T47D (cell line): ENCODE data around the gene KCNJ8.
A peak's percentile ranks its signal among the peaks of the same experiment; 100 is the strongest.
"Not testable (repeated sequence)": the region's sequence is repeated elsewhere in the genome, so short reads cannot be mapped to it uniquely, and the experiment has no call there.

Experiments used
- DNase-seq, 2 experiments: peaks; one replicate each; pipeline versions ENCODE4 v3.0.0 to v3.0.0-alpha.2; 2011 to 2012; ENCODE audit warnings: low read depth in 1 of 2, low spot score in 1 of 2
- JUND ChIP-seq: IDR thresholded peaks from 2 replicates; pipeline ENCODE4 v1.6.1; 2012; ENCODE audit warnings: low read depth
- in situ Hi-C: cut with HindIII; loops from 2 replicates; pipeline ENCODE4 v1.10.0; 2016; ENCODE audit warnings: low sequenced_read_pairs, low pct_unique_long_range_greater_than_20kb

The KCNJ8 gene

DNA sequence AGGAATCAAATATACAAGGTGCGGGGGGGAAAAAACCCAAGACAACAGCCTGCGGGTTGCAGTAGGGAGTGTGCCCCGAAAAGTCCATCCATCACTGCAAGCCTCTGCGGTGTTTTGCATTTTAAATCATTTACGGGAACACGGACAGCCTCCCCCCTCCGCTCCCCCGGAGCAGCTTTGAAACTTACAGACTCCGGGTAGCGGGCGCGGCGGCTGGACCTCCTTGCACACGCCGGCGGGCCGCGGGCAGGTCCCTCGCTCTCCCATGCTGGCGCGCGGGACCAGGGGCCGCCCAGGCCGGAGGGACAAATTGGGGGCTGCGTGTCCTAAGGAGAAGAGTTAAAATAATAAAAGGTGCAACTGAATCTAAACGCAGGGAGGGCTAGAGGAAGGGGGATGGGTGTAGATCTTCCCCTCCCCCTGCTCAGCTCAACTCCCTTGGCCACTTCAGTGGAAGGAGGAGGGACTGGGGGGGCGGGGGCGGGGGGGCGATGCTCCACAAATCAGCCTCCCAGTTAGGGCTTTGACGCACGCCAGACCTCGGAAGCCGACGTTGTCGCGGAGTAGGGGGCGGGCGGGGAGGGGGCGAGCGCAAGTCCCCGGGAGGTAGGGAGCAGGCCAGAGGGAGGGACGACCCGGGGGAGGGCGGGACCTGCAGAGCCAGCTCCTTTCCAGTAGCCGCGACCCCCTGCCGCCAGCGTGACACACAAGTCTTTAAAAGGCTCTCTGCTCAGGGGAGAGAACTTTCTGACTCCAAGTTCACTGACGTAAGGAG lies at the start of gene KCNJ8:
Gene KCNJ8 (minus strand): TSS at position 349 of the 775 bp plus-strand sequence. CDS start 1,090 bp downstream, outside the sequence.
- DNase-seq = no peak
- in situ Hi-C loops = no loop called here

DNA sequence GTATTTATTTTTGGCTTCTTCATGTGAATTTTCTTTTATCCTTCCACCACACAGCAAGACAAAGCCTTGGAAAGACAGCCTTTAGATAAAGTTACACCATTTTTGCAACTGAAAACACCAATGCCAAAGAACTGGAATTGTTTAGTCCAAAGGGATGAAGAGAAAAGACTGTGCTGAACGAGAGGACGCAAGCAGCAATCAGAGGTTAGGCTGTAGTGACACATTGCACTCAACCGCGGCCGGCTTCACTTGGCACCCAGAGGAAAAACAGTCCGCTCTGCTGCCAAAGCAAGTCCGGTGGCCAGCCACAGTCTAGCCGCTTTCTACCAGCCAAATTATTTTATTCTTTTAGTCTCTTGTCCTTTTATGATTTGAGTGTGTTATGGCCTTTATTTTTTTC lies 49.1 kb upstream of the KCNJ8 start:
- no peak for TF ChIP-seq JUND
- peak in 1 of 2 experiments; percentile 41 for DNase-seq
- in situ Hi-C loops = no loop called here

More for the DNA sequence above, at the start of gene KCNJ8:
- TF ChIP-seq JUND = no peak

DNA sequence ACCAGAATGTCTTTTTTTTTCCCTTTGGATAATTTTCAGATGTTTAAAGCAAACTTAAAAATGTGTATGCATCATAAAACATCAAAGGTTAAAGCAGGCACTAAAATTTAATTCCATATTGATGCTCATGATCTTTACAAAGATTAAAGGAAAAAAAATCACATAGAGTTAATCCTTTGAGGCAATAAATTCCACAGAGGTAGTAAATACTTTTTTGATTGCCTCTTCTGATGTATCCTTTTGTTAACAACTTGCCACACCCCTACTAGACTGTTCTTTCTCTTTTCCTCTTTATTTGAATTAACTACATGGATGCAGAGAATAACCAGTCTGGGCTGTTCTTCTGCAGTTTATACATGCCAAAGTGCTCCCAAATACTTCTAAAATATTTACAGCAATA lies 45.2 kb upstream of the KCNJ8 start:
- in situ Hi-C loops = no loop called here

DNA sequence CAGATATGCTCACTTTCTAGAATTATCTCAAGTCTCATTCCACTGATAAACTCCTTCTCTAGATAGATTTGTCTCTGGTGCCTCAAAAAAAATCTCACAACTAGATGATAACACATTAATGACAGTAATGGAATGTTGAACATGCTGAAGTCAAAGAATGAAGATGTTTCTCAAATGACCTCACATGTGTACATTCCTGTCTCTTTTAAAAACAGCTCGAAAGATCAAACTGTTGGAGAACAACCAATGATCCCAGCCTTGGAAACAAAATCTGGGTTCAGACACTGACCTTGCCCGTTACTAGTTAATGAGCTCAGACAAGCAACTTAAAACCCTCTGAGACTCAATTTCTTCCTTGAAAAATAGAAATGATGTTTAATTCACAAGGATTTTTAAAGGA lies 44.7 kb upstream of the KCNJ8 start:
- no peak for DNase-seq
- no peak for TF ChIP-seq JUND
- in situ Hi-C loops = no loop called here

More for the DNA sequence above, 45.2 kb upstream of the KCNJ8 start:
- no peak for TF ChIP-seq JUND
- DNase-seq = peak in 1 of 2 experiments; percentile 17

DNA sequence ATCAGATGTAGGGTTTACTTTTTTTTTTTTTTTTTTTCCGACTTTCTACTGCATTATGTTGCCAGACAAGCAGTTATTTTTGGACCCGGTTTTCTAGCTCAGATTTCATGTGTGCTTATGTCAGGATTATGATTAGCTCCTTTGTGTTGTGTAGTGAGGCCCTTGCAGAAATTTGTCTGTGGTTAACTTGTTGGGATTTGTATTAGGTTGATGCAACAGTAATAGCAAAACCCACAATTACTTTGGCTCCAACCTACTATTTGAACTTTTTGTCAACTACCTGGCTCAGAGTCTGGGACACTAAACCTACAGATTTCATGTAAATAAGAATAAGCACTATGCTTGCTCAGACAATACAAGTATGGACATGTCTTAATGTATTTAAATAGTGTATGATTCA lies 44.1 kb upstream of the KCNJ8 start:
- no peak for TF ChIP-seq JUND
- in situ Hi-C loops = no loop called here
- DNase-seq = no peak

DNA sequence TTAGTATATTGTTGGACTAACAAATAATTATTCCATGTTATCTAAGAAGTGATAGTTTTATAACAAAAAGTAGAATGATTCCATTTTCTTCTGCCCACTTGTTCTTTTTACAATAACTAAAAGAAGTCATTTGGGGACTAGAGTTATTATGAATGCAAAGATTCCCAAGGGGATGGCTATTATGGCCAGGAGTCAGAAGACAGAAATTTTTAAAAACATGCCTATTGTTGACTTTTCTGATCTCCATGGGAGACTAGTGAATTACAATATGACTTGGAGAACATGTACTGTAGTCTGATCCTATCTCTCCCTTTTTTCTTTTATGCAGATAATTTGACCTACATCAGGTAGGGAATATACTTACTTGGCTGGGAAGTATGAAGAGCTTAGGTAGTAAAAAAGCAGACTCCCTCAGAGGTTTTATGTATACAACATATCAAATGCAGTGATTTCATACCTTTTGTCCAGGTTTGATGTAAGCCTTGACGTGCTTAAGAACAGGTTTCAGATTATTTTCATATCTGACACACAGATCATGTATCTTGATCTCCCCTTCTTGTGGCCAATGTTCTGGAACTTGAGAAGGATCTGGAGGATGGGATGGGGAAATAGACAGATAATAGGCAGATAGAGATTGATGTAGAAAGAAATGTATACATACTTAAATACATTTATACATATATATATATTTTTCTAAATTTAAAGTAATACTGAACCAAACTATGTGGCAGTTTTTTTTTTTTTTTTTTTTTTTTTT lies 41.0 kb upstream of the KCNJ8 start:
- in situ Hi-C loops = no loop called here
- TF ChIP-seq JUND = no peak
- DNase-seq = peak in 1 of 2 experiments; percentile 23

DNA sequence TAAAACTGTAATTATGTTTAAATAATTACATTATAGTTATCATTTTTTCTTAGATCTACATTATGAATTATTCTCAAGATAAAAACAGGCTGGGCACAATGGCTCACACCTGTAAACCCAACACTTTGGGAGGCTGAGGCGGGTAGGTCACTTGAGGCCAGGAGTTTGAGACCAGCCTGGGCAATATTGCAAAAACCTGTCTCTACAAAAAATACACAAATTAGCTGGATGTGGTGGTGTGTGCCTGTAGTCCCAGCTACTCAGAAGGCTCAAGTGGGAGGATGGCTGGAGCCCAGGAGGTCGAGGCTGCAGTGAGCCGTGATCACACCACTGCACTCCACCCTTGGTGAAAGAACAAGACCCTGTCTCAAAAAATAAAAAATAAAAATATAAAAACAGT lies 40.3 kb upstream of the KCNJ8 start:
- no peak for DNase-seq
- no peak for TF ChIP-seq JUND
- in situ Hi-C loops = no loop called here

DNA sequence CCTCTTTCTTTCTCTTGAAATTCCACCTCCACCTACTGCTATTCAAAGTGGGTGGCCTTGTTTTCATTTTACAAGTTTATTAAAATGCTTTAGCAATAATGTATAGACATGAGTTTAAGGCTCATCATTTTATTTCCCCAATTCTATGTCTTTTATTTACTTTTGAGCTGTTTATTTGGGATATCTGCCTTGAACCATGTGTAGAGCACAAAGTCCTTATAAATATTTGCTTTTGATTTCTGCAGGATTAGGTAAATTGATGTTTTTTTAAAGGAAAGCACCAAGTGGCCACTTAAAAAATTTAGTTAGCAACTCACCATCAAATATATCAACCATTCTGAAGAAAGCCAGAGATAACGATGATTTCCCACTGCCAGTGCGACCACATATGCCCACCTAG lies 39.8 kb upstream of the KCNJ8 start:
- in situ Hi-C loops = no loop called here
- DNase-seq = no peak
- no peak for TF ChIP-seq JUND

DNA sequence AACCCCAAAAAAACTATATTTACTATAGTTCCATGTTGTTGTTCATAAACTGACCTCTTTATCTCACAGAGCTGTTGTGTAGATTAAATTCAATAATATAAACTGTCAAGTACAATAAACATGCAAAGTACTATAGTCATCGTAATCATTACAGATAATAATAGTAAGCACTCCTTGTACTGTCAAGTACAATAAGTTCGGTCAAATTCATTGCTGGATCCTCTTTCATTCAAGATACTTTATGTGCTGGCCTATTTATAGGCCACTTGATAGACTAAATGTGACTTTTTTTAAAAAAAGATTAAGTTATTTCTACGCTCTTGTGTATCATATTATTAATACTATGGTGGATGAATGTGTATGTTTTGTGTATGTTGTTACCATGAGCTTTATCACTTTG lies 39.2 kb upstream of the KCNJ8 start:
- in situ Hi-C loops = no loop called here
- DNase-seq = no peak
- TF ChIP-seq JUND = no peak

DNA sequence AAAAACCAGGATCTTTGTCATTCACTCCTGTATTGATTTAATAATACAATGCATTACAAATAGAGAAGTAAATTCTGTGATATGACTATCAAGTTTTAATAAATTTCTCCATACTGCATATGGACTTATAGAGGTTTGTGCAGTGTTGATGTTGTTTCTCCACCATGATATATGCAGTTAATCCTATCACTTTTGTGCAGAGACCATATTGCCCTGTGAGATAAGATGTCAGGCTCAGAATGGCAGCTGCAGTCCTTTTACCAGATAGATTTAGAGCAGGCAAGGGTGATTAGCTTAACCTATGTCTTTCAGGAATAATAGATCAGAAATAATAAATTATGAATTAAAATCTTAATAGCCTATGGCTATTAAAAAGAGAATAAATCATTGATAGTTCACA lies 38.6 kb upstream of the KCNJ8 start:
- no peak for TF ChIP-seq JUND
- no peak for DNase-seq
- in situ Hi-C loops = no loop called here

DNA sequence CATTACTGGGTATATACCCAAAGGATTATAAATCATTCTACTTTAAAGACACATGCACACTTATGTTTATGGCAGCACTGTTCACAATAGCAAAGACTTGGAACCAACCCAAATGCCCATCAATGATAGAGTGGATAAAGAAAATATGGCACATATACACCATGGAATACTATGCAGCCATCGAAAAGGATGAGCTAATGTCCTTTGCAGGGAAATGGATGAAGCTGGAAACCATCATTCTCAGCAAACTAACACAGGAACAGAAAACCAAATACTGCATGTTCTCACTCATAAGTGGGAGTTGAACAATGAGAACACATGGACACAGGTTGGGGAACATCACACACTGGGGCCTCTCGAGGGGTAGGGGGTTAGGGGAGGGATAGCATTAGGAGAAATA lies 37.8 kb upstream of the KCNJ8 start:
- in situ Hi-C loops, DNase-seq: not testable (repeated sequence)

DNA sequence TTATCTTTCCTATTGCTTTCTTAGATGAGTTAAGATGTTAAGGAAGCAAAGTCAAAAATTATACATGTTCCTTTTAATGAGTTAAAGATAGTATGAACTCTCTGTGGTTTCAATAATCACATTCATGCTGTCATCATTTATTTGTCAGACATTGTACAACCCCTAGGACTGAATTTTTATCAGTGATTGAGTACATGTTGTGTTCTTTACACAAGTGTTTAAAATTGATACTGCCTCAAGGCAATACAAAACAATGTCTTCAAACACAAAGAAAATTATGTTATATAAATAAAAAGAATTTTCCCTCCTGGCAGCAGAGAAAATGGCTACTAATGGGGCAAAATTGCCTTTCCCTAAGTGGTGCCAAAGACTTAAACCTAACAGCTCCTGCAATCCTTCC lies 34.6 kb upstream of the KCNJ8 start:
- in situ Hi-C loops = no loop called here
- no peak for TF ChIP-seq JUND
- no peak for DNase-seq

DNA sequence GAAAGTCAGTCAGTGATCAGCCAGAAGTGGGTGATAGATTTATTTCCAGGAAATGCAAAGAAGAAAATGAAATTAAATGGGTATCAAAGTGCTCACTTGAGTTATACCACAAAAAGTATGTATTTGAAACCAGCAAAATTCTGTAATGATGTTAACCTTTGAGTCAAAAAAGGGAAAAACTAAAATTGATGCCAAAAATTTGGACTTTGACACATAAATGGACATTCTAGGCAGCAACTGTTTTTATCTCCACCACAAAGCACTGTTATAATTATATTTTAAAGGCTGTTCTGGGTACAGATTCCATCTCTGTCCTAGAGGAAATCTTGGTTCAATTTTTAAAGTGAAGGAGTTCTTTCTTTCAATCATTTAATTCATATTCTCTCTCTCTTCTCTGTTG lies 31.7 kb upstream of the KCNJ8 start:
- no peak for DNase-seq
- in situ Hi-C loops = no loop called here
- no peak for TF ChIP-seq JUND
